NCI-H2029 (cell line): ENCODE data around the gene XYLB.

Source experiments
- DNase-seq: peaks from one replicate; lab custom pipeline; 2025; lab: John Stamatoyannopoulos, UW

The XYLB gene

DNA sequence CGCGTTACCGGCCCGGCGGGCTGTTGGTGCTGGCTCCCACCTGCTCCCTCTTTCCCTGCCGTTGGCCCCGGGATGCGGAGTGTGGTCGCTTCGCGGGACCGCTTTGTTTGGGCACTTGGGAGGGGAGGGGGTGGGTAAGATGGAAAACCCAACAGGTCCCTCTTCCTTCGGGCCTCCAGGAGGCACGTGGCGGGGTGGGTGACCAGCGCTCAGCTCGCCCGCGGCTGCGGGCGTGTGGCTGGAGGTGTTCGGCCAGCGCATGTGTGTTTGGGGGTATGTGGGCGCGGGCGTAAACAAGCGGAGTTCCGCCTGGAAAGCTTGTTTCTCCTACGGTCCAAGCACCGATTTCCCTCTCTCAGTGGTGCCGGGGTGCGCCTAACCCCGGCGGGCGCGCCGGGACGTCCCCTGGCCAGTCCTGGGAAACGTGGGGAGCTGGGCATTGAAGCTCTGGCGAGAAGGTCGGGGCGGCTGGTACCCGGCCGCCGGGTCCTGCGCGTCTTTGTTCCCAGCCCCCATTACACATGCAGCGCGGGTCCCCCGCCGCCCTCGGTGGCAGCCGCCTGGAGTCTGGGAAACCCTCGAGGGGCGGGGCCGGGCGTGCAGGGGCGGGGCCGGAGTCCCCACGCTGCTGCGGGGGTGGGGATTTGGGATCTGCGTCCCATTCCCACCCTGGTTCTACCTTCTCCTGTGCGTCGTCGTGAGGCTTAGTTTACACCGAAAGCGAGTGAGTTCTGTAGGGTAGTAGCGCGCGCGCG lies 108.5 kb downstream of the XYLB start:
- DNase-seq, result peak; percentile 85

DNA sequence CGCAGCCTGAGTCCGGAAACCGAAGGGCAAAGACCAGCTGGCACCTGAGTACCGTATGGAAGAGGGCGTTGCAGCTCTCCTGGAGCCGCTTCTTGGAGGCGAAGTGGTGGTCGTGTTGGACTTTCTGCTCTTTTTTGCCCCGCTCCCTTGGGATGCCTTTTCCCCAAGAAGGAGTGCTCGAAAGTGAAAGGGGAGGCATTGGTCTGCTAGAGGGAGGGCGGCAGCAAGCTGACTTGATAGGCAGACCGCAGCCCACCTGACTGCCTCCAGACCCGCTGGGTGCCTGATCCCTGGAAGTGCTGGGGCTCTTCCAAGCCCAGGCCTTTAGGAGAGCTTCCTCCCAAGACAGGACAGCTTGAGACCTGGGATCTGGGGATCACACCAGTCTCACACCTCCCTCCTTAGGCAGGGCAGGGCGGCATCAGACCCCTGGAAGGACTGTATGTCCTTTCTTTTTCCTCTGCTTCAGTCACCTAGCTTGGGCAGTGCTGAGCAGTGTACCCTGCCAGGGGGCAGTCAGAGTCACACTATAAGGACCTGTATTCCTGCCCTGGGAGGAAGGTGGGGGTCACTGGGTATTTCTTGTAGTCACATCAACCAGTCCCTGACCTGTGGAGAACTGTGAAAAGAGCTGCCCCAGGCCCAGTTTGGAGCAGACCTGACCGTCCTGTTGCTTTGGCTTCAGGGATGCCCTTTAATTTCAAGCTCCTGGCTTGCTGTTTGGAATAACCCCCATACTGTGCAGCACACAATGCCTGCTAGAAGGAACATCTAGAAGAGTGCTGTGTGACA lies 109.2 kb downstream of the XYLB start:
- no peak for DNase-seq

DNA sequence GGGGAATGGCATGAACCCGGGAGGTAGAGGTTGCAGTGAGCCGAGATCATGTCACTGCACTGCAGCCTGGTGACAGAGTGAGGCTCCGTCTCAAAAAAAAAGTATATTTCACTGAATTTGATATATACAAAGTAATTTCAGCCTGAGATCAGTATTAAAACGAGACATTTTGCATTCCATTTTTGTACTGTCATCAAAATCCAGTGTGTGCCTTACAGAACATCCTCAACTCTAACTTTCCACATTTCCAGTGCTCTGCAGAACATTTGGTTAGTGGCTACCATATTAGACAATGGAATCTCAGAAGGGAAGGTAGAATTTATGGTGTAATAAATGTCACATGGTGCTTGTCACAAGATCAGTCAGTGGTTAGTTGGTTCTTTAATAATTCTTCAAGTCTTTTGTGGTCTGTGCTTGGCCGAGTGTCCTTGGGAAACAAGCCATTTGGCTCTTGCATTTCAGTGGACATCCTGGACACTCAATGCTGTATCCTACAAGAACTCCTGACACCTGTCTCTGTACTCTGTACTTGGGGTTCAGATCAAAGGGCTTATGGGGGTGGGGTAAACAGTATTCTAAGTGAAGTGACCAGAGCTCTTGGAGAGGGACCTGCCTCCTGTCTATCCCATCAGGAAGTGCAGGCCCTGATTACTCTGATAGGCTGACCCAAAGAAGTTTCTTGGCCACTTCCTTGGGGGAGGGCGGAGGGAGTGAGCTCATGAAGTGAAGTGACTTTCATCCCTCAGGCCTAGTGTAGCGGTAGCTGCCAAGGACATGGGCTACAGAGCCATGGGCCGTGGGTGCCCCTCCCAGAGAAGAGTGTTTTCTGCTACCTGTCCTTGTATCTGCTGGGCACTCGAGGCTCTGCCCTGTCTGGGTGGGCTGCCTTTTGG lies 110.8 kb downstream of the XYLB start:
- no peak for DNase-seq

DNA sequence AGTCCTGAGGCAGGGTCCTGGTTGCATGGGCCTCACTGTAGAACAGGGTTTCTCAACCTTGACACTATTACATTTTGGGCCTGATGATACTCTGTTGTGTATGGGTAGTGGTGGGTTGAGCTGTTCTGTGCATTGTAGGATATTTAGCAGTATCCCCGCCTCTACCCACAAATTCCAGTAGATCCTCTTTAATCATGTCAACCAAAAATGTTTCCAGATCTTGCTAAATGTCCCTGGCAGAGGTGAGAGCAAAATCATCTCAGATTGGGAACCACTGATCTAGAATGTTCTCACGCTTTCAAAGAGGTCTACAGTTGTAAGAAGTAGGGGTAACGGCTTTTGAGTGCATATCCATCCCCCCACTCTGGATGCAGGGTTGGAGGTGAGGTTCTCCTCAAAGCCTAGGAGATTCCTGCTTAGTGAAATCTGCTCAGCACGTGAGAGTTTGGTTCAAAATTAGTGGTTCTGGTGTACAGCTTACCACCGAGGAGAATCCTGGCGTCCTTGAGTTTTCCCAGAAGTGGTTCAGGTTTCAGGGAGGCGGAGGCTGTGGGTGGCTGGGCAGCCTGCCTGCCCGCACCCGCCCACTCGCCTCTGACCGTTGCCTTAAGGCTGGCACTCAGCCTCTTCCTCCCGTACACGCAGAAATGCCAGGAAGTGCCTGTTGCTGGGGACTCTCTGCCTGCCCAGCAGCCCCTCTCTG lies 112.4 kb downstream of the XYLB start:
- peak; percentile 91 for DNase-seq

DNA sequence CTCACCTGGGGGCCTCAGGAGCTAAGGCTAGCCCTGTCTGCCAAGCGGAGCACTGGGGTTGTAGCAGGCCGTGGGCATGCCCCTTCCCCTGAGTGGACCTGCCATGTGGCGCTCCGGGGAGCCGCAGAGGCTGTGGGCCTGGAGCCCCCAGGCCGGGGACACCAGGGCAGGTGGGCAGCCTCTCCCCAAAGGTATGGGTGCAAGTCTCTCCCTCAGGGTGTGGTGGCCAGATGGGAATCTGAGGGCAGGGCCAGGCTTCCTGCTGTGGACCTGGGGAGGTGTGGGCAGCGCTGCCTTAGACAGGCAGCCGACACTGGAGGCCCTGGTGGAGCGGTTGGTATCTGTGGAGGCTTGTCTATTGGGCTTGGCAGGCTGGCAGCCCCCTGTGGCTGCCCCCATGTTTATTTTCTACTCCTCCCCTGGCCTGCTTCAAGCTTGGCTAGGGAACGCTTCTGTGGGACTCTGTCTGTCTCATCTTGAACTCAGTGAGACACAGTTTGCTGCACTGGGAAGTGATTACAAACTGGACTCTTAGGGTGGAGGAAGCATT lies 113.0 kb downstream of the XYLB start:
- no peak for DNase-seq

DNA sequence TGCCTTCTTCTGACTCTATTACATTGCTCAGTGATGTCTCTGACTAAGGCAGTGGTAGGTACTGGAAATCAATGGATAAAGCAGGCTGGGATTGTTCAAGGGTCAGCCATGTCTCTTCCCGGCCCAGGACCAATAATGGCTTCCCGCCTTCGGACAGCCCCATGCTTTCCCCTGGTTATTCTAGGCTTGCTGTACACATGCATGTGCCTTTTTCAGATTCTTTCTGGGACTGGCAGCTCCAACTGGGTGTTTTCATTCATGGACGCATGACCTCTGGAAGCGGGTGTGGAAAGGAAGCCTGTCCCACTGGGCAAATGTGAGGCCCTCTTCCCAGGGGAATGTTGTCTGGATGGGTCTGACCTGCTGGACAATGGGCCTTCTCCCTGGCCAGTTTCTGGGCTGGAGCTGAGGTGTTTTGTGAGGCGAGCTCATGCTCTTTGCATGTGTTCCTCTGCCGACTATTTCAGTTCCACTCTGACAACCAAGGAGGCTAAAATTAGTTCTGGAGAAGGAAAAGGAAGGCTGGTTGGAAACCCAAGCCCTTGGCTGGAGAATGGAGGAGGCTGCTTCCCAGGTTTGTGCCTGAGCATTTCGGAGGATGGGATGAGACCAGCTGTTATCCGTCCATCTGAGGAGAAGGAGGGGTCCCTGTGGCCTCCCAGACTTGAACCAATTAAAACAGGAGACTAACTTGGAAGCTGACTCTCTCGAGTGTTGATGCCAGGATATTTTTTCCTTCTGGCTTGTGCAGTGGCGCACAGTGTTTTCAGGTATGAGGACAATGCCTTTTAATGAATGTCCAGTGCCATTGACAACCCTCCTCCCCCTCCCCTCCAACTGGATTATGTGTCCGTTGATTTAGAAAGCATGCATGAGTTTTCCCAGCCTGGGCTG lies 114.0 kb downstream of the XYLB start:
- no peak for DNase-seq
